ENCODE measurements around the gene PTPRM.
A peak's percentile ranks its signal among the peaks of the same experiment; 100 is the strongest.
"Not testable (repeated sequence)": the region's sequence is repeated elsewhere in the genome, so short reads cannot be mapped to it uniquely, and the experiment has no call there.

PTPRM gene

DNA sequence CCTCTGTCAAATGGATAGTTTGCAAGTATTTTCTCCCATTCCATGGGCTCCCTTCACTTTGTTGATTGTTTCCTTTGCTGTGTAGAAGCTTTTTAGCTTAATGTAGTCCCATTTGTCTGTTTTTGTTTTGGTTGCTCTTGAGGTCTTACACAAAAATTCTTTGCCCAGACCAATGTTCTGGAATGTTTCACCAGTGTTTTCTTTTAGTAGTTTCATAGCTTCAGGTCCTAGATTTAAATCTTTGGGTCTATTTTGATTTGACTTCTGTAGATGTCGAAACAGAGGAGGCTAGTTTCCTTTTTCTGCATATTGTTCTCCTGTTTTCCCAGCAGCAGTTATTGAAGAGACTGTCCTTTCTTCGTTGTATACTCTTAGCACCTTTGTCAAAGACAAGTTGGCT, 351.6 kb downstream of the PTPRM start:
- DNase-seq, result no peak

DNA sequence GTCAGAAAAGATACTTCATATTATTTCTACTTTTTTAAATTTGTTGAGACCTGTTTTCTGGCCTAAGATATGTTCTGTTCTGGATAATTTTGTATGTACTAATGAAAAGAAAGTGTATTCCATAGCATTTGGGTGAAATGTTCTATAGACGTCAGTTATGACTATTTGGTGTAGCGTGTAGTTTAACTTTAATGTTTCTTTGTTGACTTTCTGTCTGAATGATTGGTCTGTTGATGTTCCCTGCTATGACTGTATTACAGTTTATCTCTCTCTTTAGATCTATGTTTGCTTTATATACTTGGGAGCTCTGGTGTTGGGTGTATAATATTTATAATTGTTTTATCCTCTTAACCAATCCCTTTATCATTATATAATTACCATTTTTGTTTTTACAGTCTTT, 352.4 kb downstream of the PTPRM start:
- no peak for DNase-seq

DNA sequence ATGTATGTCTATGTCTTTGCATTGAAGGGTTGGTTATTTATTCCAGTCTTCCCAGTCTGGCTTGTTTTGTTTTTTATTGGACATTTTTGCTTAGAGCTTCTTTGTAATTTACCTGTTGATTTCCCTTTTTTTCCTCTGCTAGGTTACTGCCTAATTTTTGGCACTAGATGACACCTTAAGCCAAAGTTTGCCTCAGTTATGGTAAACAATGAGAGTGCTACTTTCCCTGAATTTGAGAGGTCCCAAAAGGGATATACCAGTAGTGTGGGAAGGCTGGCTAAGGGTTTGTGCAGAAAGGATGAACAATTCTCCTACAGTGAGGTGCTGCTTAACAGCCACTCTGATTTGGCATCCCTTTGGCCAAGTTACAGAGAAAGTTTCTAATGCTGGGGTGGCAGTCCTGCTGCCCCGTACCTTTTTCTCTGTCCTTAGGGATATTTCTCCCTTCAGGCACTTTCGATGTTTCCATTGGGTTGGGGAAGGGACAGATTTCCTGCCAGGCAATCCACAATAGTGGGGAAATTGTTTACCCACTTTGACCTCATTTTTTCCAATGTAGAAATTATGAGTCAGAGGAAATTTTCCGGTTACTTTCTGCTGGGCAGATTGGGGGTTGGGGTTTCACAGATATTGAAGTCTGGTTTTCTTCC, 354.9 kb downstream of the PTPRM start:
- DNase-seq, result no peak

DNA sequence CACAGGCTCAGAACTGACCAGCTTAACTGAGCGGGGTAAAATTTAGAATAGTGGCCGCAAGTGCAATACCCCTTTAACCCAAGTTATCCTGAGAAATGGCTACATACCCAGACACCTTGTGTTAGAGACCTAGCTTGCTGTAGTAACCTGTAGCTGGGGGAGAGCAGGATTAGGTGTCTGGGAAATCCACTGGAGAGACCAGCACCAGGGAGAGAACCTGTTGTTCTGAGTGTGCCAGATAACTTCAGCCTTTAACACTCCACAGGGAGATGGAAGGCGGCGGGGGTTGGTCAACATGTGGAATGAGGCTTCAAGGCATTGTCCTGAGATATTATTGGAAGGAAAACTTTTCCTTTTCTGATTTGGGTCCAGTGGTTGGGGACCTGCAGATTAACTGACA, 356.0 kb downstream of the PTPRM start:
- DNase-seq, result no peak

DNA sequence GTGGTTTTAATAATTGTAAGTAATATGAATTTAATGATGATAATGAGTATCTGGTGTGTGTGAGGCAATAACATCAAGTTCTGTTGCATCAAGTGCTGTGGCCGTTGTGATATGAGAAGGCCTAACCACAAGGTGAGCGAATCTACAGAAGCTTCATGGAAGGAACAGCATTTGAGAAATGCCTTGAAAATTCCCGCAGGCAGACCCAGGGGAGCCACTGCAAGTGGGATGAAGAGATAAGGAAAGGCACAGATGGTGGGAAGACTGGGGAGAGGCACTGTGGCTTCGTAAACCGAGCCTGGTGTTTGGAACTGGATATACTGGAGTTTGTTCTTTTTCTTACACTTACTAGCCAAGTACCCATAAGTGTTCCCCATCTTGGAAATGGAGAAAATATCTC, 357.5 kb downstream of the PTPRM start:
- no peak for DNase-seq

DNA sequence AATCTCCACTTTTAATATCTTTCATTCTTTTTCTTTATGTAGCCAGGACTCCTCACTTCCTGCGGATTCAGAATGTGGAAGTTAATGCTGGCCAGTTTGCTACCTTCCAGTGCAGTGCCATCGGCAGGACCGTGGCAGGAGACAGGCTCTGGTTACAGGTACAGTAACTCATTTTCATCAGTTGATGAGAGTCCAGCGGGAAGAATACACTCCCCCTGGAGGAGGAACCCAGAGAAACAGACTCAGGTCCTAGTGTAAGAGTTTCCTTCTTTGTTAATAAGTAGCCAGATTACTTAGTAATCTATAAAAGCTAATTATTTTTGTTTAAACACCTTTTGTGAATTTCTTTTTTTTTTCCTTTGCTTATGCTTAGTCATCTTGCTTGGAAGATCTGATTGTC, 359.4 kb downstream of the PTPRM start:
- no peak for DNase-seq

DNA sequence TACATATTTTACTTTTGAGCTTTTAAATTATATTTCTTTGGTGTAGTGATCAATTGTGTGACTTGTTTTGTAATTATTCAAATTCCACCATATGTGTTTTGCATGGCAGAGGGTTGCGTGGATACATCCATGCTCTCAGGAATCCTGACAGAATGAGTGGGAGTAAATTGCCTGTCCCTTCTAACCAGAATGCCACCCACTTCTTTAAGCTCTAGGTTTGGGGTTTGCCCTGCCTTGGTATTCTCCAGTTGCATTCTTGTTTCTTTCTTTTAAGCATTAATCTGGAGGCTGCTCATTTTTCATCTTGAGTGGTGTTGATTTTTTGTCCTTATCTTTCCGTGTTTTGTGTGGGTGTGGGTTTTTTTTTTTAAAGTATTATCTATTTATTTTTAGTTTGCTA, 360.0 kb downstream of the PTPRM start:
- no peak for DNase-seq

DNA sequence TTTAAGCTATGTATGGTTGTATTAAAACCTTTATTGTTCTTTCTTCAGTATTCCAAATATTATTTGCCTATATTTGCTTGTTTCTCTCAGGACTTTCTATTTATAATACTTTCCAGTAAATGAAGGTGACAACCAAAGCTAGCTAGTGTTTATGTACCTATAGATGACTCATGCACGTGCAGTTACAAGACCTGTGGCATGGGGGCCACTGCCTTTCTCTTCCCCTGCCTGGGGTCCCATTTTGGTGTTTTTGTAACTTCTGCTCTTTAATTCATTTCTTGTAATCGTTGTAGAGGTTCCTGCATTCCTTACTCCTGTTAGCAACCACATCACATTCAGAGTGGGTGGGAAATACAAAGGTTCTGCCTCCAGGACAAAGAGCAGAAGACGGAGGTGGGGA, 364.6 kb downstream of the PTPRM start:
- no peak for DNase-seq

DNA sequence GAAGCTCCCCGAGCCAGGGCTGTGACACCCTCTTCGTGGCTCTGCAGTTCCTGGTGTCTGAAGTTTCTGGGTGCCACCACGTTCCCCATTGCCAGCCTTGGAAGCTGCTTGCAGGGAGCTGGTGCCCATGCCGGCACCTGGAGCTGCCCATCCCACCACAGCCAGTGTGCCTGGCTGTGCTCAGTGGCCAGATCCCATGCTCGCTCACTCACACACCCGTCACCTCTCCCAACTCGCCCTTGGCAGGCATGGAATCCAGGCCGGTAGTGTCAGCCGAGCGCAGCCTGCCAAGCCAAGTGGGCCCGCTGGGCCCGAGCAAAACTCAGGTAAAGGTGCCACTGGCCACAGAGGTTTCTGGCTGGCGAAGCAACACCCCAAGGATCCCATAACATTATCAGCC, 370.2 kb downstream of the PTPRM start:
- no peak for DNase-seq

DNA sequence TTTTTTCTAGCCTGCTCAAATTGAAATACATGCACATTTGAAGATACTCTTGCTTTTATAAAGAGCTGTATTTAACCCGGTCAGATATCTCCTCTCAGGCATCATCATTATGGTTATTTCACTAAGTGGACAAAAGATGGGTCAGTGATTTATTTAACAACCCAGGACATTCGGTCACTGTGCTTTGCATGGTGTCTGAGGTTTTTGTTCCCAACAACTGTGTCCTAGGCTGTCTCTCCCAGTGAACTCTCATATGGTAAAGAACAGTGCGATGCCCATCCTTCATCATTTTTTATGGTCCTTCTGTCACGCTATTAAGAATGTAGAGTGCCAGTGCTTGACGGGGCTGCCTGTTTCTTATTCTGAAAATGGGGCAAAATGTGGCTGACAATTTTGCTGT, 372.4 kb downstream of the PTPRM start:
- no peak for DNase-seq

DNA sequence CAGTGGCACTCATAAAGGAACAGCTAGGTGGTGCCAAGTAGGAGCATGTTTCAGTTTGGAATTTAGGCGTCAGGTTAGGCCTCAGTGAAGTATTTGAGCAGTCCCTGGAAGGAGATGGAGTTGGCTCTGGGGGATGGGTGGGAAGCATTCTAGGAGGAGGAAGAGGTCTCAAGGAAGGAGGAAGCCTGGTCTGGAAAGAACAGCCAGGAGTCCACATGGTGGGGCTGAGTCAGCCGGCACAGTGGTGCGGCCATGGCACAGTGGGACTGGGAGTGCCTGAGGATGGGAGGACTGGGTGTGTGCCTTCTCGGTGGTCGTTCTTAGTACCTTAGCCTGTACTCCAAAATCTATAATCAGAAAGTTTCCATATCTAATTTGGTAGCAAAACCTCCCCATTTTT, 373.3 kb downstream of the PTPRM start:
- DNase-seq, result no peak

DNA sequence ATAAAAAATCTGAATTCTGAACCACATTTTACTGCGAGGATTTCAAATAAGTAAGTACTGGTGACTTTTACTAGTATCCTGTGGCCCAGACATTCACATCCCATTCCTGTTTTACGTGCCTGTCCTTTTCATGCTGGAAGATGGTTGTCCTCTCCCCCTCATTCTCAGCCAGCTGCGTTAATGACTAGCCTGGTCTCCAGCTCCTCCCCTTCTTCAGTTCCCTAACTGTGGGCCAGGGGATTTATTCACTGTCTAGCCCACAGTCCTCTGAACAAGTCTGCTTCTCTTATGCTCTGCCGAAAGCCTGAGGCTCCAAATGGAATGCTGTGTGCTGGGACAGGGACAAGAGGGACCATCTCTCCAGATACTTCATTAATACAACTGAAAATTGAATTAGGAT, 373.9 kb downstream of the PTPRM start:
- DNase-seq, result no peak

DNA sequence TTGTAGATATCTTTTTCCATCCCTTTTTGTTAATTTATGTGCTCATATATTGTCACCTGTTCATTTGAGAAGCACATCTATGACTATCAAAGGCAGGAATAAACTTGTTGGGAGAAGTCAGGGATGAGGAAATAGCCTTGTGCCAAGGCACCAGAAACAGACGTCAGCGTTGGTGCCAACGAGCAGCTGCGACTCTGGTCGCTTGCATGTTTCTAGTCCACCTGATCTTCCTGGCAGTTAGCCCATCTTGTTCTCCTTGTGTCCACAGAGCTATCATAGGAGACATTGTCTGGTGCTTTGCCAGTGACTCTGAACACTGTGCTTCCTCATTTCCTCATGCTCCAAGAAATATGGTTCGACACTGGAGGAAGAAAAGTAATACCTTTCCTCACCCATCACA, 374.4 kb downstream of the PTPRM start:
- DNase-seq, result peak; percentile 77

DNA sequence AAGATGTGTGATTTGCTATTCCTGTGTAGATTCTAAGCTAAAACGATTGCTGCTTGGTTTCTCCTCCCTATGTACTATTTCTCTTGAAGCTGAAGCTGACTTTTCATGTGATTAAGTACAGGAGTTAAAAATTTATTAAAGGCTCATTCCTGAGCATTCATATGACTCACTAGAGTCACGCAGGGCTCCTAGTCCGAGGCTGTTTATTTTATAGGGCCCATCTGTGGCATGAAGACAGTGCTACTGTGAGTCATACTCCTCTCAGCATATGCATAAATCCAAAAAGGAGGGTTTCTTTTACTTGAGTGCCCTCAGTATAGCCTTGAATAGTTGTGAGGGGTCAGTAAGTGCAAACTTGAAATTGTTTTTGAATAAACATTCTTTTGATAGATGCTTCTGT, 378.8 kb downstream of the PTPRM start:
- no peak for DNase-seq

DNA sequence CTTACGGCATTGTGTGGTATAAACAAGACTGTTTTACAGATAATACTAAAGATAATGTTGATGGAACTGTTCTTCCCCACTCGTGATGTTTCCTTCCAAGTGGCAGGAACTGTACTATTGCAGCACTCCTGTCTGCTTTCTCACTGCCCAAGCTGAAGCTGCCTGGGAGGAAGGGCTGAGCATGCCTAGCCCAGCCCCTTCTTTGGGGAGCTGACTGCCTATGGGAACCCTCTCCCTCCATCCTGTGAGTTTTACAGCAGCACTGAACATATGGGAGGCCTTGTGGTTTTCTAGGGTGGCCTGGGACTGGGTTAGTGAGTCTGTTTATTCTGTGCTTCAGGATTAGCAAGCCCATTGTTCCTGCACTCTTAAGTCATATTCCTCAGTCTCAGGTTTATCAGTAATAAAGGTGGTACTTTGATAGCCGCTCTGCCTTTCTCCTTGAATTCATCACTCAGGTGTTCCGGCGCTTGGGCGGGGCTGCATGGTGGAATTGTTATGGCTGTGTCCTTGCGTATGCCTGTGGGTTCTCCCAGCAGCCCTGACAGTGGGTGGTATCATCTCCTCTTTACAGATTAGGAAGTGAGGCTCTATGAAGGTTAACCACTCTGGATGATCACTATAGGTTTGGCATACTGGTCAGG, 379.7 kb downstream of the PTPRM start:
- DNase-seq, result peak; percentile 48

DNA sequence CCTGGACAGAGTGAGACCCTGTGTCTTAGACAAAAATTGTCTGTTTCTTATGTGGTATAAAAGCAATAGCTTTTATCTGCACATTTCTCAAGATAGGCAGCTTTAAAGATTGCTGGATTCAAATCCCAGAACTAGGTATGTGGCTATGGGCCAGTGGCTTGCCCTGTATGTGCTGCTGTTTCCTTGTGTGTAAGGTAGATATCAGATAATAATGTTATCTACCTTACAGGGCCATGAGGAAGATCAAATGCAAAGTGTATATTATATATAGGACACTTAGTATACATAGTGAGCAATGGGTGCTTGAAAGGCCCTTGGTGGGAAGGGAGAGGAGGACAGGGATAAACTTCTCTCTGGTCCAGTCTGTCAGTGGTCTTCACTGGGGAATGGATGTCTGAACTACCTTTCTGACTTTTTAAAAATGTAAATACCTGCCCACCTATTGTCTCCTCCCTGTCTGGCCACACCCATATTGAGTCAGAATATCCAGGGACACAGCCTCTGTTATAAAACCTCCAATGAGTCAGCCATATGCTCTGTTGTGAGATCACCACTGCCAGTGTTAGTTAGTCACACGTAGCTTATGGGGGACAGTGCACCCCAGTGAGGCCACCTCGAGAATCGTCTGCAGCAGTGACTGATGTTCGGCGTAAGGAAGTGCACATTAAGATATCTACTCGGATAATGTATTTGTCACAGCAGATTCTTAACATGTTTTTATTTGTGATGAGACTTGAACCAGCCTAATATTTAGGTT, 383.4 kb downstream of the PTPRM start:
- DNase-seq, result no peak

DNA sequence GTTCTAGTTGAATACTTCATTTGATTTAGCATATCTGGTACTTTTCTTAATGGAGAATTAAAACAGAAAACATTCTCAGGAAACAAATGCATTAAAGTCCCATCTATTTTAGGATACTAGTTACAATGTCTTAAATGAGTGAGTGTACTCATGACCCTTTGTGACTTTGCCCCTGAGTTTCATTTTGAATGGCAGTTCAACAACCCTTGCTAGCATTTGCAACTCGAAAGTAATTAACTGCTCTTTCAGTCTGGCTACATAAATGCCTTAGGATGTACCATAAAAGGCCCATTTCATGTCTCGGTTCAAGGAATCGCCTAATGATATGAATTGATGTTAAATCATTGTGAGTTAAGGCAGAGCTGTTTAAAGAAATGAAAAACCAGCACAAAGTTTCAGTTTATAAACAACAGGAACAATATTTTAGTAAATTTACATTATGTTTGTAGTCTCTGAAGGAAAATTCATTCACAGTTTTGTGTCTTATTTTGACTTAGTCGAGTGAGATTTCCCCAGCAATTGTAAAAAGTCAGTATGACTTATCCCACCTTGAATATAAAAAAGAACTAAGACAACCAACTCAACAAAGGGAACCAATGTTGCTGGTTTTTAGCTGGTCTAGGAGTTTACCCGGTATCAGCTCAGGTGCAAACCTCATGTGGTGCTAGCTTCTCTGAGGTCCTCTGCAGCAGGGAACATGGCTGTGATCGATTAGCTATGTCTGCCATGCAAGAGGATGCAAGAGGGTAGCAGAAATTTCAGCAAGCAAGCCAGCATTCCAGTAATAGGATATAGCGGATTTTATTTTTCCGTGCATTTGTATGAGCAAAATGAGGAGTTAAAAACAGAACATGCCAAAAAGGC, 386.2 kb downstream of the PTPRM start:
- DNase-seq, result no peak

DNA sequence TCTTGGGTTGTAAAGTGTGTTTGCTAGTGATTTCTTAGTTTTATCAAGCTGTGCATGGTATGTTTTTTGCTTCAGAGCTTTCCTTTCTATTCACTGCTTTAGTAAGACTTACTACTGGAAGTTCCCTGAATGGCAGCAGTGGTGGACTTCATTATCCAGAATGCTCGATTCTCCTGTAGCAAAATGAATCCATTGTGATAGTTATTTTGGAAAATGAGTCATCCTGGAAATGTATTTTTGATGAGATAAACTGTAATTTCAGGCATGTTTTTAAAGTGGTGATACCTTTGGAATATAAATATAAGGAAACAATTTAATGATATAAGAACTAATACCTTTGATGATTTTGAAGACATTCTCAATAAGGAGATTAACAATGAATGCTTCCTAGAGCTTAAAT, 387.1 kb downstream of the PTPRM start:
- no peak for DNase-seq

DNA sequence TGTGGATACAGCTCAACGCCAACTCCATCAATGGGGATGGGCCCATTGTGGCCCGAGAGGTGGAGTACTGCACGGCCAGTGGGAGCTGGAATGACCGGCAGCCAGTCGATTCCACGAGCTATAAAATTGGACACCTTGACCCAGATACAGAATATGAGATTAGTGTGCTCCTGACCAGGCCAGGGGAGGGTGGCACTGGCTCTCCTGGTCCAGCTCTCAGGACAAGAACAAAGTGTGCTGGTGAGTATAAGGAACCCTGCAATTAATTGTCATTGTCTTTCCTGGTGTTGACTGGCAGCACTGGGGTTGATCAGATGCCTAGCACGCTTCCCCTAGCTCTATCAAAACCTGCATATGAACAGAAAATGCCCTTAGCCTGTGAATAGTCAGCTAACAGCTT, 388.1 kb downstream of the PTPRM start:
- no peak for DNase-seq

DNA sequence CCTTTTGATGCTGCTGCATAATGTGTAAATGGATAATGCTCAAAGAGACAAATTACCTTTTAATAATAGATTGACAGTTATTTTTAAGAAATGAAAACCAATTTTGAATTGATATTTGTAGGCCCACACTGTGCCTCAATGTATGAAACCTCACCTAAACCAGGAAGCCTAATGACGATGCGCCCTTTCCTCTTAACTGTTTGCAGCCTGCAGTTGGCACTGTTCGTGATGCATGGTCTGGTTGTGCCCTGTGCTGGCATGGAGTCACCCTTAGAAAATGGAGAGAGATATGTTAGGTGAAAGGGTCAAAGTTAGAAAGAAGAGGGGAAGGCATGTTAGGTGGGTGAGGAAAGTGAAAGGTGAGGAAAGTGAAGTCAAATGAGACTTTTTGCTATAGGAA, 390.2 kb downstream of the PTPRM start:
- DNase-seq, result no peak

DNA sequence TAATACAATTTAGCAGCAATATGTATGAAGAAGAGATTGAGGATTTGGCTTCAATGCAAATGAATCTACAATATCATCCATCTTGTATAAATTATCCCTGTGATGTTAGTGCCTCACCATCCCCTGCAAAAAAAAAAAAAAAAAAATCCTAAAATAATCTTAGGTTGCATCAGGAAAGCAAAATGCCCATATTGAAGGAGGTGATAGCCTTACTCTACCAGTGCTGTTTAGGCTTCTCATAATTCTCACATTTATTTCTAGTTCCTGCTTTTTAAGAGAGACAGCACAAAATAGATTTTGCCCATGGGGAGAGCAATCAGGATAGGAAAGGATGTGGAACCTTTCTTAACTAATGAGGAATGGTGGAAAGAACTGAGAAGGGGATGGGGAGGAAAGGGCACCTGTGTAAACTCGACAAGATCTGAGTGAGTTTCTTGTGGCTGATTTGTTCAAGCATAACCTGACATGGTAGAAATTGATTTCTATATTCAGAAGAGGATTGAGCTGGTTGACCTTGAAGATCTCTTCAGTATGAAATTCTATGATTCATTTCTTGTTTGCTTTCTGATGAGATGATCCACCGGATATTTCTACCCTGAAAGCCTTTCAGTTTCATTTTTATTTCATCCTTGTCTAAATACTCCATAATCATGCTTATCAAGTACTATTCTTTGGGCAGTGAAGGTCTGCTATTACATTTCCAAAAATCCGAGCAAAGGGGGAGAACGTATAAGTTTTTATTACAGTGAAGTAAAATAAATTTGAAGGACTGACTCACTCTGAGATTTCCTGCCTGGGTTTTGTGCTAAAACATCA, 391.2 kb downstream of the PTPRM start:
- DNase-seq, result no peak

DNA sequence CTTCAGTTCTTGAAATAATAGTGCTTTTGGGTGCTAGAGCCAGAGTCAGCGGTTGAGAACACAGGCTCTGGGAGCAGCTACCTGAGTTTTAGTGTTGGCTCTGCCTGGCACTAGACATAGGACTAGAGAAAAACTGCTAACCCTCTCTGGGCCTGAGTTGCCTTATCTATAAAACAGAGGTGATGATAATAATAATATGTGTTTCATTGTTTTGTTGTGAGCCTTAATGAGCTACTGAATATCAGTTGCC, 391.7 kb downstream of the PTPRM start:
- no peak for DNase-seq

DNA sequence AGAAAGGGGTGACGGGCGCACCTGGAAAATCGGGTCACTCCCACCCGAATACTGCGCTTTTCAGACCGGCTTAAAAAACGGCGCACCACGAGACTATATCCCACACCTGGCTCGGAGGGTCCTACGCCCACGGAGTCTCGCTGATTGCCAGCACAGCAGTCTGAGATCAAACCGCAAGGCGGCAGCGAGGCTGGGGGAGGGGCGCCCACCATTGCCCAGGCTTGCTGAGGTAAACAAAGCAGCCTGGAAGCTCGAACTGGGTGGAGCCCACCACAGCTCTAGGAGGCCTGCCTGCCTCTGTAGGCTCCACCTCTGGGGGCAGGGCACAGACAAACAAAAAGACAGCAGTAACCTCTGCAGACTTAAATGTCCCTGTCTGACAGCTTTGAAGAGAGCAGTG, 399.6 kb downstream of the PTPRM start:
- not testable (repeated sequence) for DNase-seq
